Tibial nerve (tissue), 4 donors: ENCODE measurements around the gene EML6. TPM values are rescaled to one million over a fixed set of nuclear protein-coding genes. Genes with fewer than 3 reads are reported as not detected.
"Not testable (repeated sequence)": the region's sequence is repeated elsewhere in the genome, so short reads cannot be mapped to it uniquely, and the experiment has no call there.

Experiments
- DNase-seq, 2 donors: peaks; one replicate each; pipeline ENCODE4 v3.0.0-alpha.2; 2019; ENCODE audit warnings: low spot score in 2 of 2
- H3K27ac ChIP-seq, 4 donors: fragments of 200-600 bp; sonication (generic) in 3 of 4; one replicate each; pipeline ENCODE4 v1.5.1; 2017 to 2019; ENCODE audit warnings: mild to moderate bottlenecking in 1 of 4
- H3K27me3 ChIP-seq, 2 donors: fragments of 200-600 bp; sonication (generic) in 1 of 2; one replicate each; pipeline versions ENCODE4 v1.5.1 to v1.6.0; 2017 to 2019
- H3K36me3 ChIP-seq, 3 donors: fragments of 200-600 bp; sonication (generic); one replicate each; pipeline ENCODE4 v1.5.1; 2018 to 2019
- H3K4me1 ChIP-seq, 4 donors: fragments of 200-600 bp; sonication (generic) in 3 of 4; one replicate each; pipeline ENCODE4 v1.5.1; 2017 to 2019
- H3K4me3 ChIP-seq, 4 donors: fragments of 200-600 bp; sonication (generic) in 3 of 4; one replicate each; pipeline ENCODE4 v1.5.1; 2017 to 2019; ENCODE audit warnings: mild to moderate bottlenecking in 1 of 4, moderate library complexity in 1 of 4
- H3K9me3 ChIP-seq, 4 donors: fragments of 200-600 bp; sonication (generic) in 3 of 4; one replicate each; pipeline ENCODE4 v1.5.1; 2017 to 2019
- CTCF ChIP-seq, 5 experiments: fragments of 200-600 bp in 3 of 5; fragments of 450-650 bp in 2 of 5; sonication (generic) in 3 of 5; IDR thresholded peaks; one replicate each; pipeline ENCODE4 v1.5.1; 2016 to 2019; ENCODE audit warnings: antibody characterized with exemption in 5 of 5, mild to moderate bottlenecking in 3 of 5, moderate library complexity in 2 of 5
- EP300 ChIP-seq, 2 donors: sonication (generic); formaldehyde crosslinking; IDR thresholded peaks; one replicate each; pipeline ENCODE4 v1.6.1; 2017; ENCODE audit warnings: antibody characterized with exemption in 2 of 2, mild to moderate bottlenecking in 1 of 2
- POLR2A ChIP-seq, 2 donors: fragments of 450-650 bp; IDR thresholded peaks; one replicate each; pipeline ENCODE4 v1.6.1; 2017; ENCODE audit warnings: antibody characterized with exemption in 2 of 2, mild to moderate bottlenecking in 2 of 2, moderate library complexity in 2 of 2
- WGBS, 2 donors: methylation state at CpG; one replicate each; pipeline ENCODE4 v1.1.5; 2018; 5-methylcytosine and 5-hydroxymethylcytosine counted together
- total RNA-seq, 4 donors: library from RNA; depleted of rRNA; stranded (reverse); fragments of >200 nt; gene quantifications; one replicate each; pipeline ENCODE4 v1.1.0, GENCODE V29; 2016

The EML6 gene
- total RNA-seq, 4 donors from 2014 or later = 0.60 to 18.0 (median 0.93) TPM

GRCh38 chr2:54988612-54989011 is 265.1 kb downstream of the EML6 start:
- H3K36me3 ChIP-seq = peaks cover 0 to 12% (median 0%) of the 10 kb centered on the region in 3 donors
- H3K4me1 ChIP-seq = peaks cover 0 to 71% (median 4%) of the 10 kb centered on the region in 4 donors
- no peak overlapping the region for H3K27ac ChIP-seq
- WGBS, 2 donors = 75 to 78% methylated on average over 3 of the region's 3 CpGs
- no peaks in the 10 kb centered on the region for H3K9me3 ChIP-seq
- no peak overlapping the region for H3K4me3 ChIP-seq
- no peaks in the 10 kb centered on the region for H3K27me3 ChIP-seq
- TF ChIP-seq CTCF (IDR thresholded peaks at IDR 0.05) (no peak), EP300 (IDR thresholded peaks at IDR 0.05) (no peak), POLR2A (IDR thresholded peaks at IDR 0.05) (no peak)
- DNase-seq = no peak

GRCh38 chr2:54990694-54991093 is 267.2 kb downstream of the EML6 start:
- Histone ChIP-seq H3K36me3 (peaks cover 0 to 12% (median 0%) of the 10 kb centered on the region in 3 donors), H3K4me1 (peaks cover 0 to 79% (median 4%) of the 10 kb centered on the region in 4 donors)
- H3K27me3 ChIP-seq = not testable (repeated sequence)

GRCh38 chr2:54995553-54995952 is 272.1 kb downstream of the EML6 start:
- Histone ChIP-seq H3K27ac (no peak overlapping the region), H3K4me3 (no peak overlapping the region), H3K27me3 (no peaks in the 10 kb centered on the region), H3K36me3 (no peaks in the 10 kb centered on the region), H3K9me3 (no peaks in the 10 kb centered on the region), H3K4me1 (peaks cover 3 to 90% (median 27%) of the 10 kb centered on the region in 4 donors)
- no peak for DNase-seq
- 89 to 95% methylated on average over 3 of the region's 3 CpGs for WGBS, 2 donors
- TF ChIP-seq CTCF (IDR thresholded peaks at IDR 0.05) (no peak), POLR2A (IDR thresholded peaks at IDR 0.05) (no peak), EP300 (IDR thresholded peaks at IDR 0.05) (no peak)

More at GRCh38 chr2:54990694-54991093, 267.2 kb downstream of the EML6 start:
- not testable (repeated sequence) for H3K27ac ChIP-seq, H3K9me3 ChIP-seq, H3K4me3 ChIP-seq, DNase-seq
- WGBS, 2 donors = 95% methylated on average over 19 of the region's 19 CpGs

- no peaks in the 10 kb centered on the region for H3K9me3 ChIP-seq
- no peak for DNase-seq
- no peaks in the 10 kb centered on the region for H3K27me3 ChIP-seq
- TF ChIP-seq CTCF (IDR thresholded peaks at IDR 0.05) (no peak), POLR2A (IDR thresholded peaks at IDR 0.05) (no peak), EP300 (IDR thresholded peaks at IDR 0.05) (no peak)
- 81 to 88% methylated on average over 1 of the region's 1 CpG for WGBS, 2 donors
- no peak overlapping the region for H3K27ac ChIP-seq
- H3K4me1 ChIP-seq = peaks cover 3 to 85% (median 28%) of the 10 kb centered on the region in 4 donors
- no peak overlapping the region for H3K4me3 ChIP-seq
- H3K36me3 ChIP-seq = no peaks in the 10 kb centered on the region
Observed at GRCh38 chr2:54997826-54998225, 274.4 kb downstream of the EML6 start.

- TF ChIP-seq POLR2A (IDR thresholded peaks at IDR 0.05) = no peak
- no peak for TF ChIP-seq CTCF (IDR thresholded peaks at IDR 0.05)
- TF ChIP-seq EP300 (IDR thresholded peaks at IDR 0.05) = no peak
- Histone ChIP-seq H3K4me1 (peaks cover 3 to 77% (median 25%) of the 10 kb centered on the region in 4 donors), H3K27ac (no peak overlapping the region)
Observed at GRCh38 chr2:54999182-54999581, 275.7 kb downstream of the EML6 start.

GRCh38 chr2:55000341-55000740 is 276.9 kb downstream of the EML6 start:
- DNase-seq = no peak
- Histone ChIP-seq H3K9me3 (no peaks in the 10 kb centered on the region), H3K27ac (no peak overlapping the region), H3K27me3 (no peaks in the 10 kb centered on the region), H3K4me3 (no peak overlapping the region), H3K36me3 (no peaks in the 10 kb centered on the region), H3K4me1 (peaks cover 3 to 78% (median 27%) of the 10 kb centered on the region in 4 donors)
- 71 to 72% methylated on average over 4 of the region's 4 CpGs for WGBS, 2 donors
- no peak for TF ChIP-seq CTCF (IDR thresholded peaks at IDR 0.05)
- no peak for TF ChIP-seq EP300 (IDR thresholded peaks at IDR 0.05)
- TF ChIP-seq POLR2A (IDR thresholded peaks at IDR 0.05) = no peak

More at GRCh38 chr2:54999182-54999581, 275.7 kb downstream of the EML6 start:
- no peak for DNase-seq
- no peak overlapping the region for H3K4me3 ChIP-seq
- no peaks in the 10 kb centered on the region for H3K27me3 ChIP-seq
- H3K9me3 ChIP-seq = no peaks in the 10 kb centered on the region
- WGBS, 2 donors = 21 to 23% methylated on average over 3 of the region's 3 CpGs
- no peaks in the 10 kb centered on the region for H3K36me3 ChIP-seq
